Sigmoid colon (tissue), 3 donors: Measurements from ENCODE around the gene BPI.
"Not testable (repeated sequence)": the region's sequence is repeated elsewhere in the genome, so short reads cannot be mapped to it uniquely, and the experiment has no call there.

Experiments
- CTCF ChIP-seq, 4 experiments: fragments of 450-650 bp in 3 of 4; fragments of 200-600 bp in 1 of 4; IDR thresholded peaks; one replicate each; pipeline ENCODE4 v1.5.1; 2016 to 2019; ENCODE audit warnings: antibody characterized with exemption in 4 of 4, mild to moderate bottlenecking in 3 of 4, moderate library complexity in 2 of 4
- POLR2A ChIP-seq, 2 donors: fragments of 450-650 bp; IDR thresholded peaks; one replicate each; pipeline ENCODE4 v1.6.1; 2016; ENCODE audit warnings: antibody characterized with exemption in 2 of 2, mild to moderate bottlenecking in 2 of 2, moderate library complexity in 2 of 2

GRCh38 chr20:38281176-38281915, 22.6 kb upstream of the BPI start:
- TF ChIP-seq CTCF, POLR2A (IDR thresholded peaks at IDR 0.05): not testable (repeated sequence)
